Uterus (tissue), 2 donors: ENCODE data around the gene GRAP.

ENCODE experiments used
- POLR2A ChIP-seq, 2 donors: fragments of 450-650 bp; IDR thresholded peaks; one replicate each; pipeline ENCODE4 v1.6.1; 2016; ENCODE audit warnings: antibody characterized with exemption in 2 of 2, mild to moderate bottlenecking in 1 of 2, moderate library complexity in 1 of 2
- TF ChIP-seq, protein P1 (sequence below), 4 experiments: fragments of 200-600 bp in 2 of 4; fragments of 450-650 bp in 2 of 4; sonication (generic) in 2 of 4; IDR thresholded peaks; one replicate each; pipeline ENCODE4 v1.5.1; 2016 to 2019; ENCODE audit warnings: antibody characterized with exemption in 4 of 4, mild to moderate bottlenecking in 2 of 4, moderate library complexity in 1 of 4

DNA sequence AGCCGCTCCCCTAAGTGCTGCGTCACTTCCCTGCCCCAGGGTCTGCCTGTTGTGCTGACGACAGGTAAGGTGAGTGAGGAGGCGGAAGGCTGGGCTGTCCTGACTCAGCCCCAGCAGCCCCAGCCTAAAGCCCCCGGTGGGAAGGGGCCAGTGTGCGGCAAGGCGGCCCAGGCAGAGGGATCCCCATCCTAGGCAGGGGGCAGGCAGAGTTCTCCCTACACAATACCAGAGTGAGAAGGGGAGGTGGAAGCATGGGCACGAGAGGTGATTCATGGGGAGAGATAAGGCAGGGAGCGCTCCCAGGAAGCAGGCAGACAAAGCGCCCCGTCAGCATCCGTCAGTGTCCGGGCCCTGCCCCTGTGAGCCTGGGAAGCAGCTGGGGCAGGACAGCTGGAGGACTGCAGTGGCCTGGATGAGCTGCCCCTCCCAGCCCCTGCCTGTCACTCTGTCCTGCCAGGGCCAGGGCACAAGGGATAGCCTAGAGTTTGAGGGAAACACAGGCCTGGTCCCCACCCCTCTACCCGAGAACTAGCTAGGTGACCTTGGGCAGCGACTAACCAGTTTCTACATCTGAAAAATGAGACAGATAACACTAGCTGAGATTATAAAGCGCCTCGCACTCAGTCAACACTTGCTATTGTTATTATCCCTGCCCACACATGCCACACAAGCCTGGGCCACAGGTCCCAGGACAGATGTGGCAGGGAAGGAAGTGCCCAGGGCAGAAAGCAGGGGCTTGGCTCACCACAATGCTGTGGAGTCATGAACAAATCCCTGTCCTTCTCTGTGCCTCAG lies 46.0 kb downstream of the GRAP start:
- TF ChIP-seq, protein P1, sequence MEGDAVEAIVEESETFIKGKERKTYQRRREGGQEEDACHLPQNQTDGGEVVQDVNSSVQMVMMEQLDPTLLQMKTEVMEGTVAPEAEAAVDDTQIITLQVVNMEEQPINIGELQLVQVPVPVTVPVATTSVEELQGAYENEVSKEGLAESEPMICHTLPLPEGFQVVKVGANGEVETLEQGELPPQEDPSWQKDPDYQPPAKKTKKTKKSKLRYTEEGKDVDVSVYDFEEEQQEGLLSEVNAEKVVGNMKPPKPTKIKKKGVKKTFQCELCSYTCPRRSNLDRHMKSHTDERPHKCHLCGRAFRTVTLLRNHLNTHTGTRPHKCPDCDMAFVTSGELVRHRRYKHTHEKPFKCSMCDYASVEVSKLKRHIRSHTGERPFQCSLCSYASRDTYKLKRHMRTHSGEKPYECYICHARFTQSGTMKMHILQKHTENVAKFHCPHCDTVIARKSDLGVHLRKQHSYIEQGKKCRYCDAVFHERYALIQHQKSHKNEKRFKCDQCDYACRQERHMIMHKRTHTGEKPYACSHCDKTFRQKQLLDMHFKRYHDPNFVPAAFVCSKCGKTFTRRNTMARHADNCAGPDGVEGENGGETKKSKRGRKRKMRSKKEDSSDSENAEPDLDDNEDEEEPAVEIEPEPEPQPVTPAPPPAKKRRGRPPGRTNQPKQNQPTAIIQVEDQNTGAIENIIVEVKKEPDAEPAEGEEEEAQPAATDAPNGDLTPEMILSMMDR (IDR thresholded peaks at IDR 0.05) = no peak
- TF ChIP-seq POLR2A (IDR thresholded peaks at IDR 0.05) = no peak
